Left cardiac atrium (tissue), 4 donors: Measurements from ENCODE around the gene TBCE. TPM values are rescaled to one million over a fixed set of nuclear protein-coding genes. Genes with fewer than 3 reads are reported as not detected.
A peak's percentile ranks its signal among the peaks of the same experiment; 100 is the strongest.

ENCODE experiments used
- ATAC-seq, 2 donors: fragments of 200-7000 bp; cut with Tn5 transposase; one replicate each; pipeline ENCODE4 v1.9.1; 2020; ENCODE audit warnings: mild to moderate bottlenecking in 2 of 2, moderate library complexity in 2 of 2
- DNase-seq: peaks from one replicate; pipeline ENCODE4 v3.0.0-alpha.2; 2020
- intact Hi-C, 2 donors: fragments of 100-400 bp; cut with DNase I; formaldehyde crosslinking; loops; one replicate each; pipeline versions ENCODE4 v1.14.1 to v1.15.1; 2022 to 2023
- total RNA-seq, 2 donors: library from RNA; stranded (reverse); fragmentation: NEBNext Ultra II Directional; extraction: Animal tissue kit (Norgen Biotek cat#: 25700); gene quantifications; one replicate each; pipeline ENCODE4 v1.2.1, GENCODE V29; 2021
- donor health status: DM: no; HTN: yes; CAD: no.
- donor health status: DM: no; HTN: yes; CAD: no; lungs with severe emphysema.
- donor health status: DM: yes; HTN: yes; CAD: no.
- donor health status: Dilated cardiomyopathy.

Gene TBCE
- total RNA-seq, 2 donors from 2014 or later: 10.8 to 13.6 TPM

GRCh38 chr1:235402457-235403200 lies 35.4 kb downstream of the TBCE start:
- DNase-seq (no peak), ATAC-seq (no peak)
- intact Hi-C loops: no loop called here

DNA sequence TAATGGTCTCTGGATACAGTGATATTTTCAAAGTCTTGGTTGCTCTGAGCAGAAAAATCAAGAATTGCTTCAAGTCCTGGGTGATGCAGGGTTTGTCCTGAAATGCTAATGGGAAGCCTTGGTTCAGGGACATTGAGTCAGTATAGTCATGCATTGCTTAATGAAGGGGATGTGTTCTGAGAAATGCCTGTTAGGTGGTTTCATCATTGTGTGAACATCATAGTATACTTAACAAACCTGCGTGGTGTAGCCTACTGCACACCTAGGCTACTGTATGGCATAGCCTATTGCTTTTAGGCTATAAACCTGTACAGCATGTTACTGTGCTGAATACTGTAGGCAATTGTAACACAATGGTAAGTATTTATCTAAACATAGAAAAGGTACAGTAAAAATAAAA lies 36.4 kb downstream of the TBCE start:
- DNase-seq (no peak), ATAC-seq (no peak)
- intact Hi-C loops: no loop called here

DNA sequence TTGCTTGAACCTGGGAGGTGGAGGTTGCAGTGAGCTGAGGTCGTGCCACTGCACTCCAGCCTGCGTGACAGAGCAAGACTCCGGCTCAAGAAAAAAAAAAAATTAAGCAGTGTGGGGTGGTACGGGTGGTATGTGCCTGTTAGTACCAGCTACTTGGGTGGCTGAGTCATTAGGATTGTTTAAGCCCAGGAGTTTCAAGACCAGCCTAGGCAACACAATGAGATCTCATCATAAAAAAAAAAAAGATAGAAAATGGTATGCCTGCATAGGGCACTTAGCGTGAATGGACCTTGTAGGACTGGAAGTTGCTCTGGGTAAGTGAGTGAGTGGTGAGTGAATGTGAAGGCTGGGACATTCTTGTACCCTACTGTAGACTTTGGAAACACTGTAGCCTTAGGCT lies 37.0 kb downstream of the TBCE start:
- DNase-seq (no peak), ATAC-seq (peak in 1 of 2 donors; percentile 66)
- intact Hi-C loops: no loop called here

DNA sequence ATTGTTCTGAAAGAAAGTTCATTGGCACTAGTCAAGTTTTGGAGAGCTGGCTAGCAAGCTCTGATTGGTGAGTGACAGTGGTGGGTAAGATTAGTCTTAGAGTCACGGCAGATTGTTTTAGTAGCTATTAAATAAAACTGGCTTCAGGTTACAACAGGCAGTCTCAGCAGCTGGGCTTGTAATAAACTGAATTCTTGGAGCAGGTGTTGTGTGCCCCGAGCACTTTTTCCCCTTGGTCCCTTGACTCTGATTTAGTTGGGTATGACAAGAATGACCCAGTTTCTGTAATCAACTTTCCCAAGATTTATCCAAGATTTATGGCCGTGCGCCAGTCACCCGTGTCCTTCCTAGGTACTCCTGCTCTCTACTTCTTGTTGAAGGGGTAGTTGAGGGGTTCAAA lies 40.2 kb downstream of the TBCE start:
- DNase-seq: no peak
- ATAC-seq: no peak
- intact Hi-C loops: no loop called here

DNA sequence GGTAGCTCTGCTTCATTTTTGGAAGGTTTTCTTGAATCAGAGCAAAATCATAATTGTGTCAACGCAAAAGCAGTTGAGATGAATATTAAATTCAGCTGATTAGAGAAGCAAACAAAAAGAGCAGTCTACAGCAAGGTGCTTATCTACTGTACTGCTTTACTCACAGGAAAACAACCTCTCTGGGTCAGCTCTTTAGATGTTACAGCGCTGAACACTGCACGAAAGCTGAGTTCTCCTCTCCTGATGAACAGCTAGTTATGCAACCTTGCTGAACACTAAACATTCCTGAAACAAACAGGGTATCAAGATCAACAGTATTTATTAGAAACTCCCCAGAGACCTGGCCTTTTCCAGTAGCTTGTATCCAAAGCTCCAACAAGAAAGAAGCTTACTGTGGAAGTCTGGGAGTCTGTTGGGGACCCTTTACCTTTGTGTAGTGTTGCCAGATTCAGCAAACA lies 41.3 kb downstream of the TBCE start:
- intact Hi-C loops: no loop called here
- ATAC-seq (peak in 1 of 2 donors; percentile 84), DNase-seq (no peak)

- ATAC-seq (no peak), DNase-seq (no peak)
- intact Hi-C loops: no loop called here
These were observed 42.0 kb downstream of the TBCE start for GRCh38 chr1:235409042-235409820.

- intact Hi-C loops: no loop called here
- ATAC-seq (no peak), DNase-seq (no peak)
These were observed 43.2 kb downstream of the TBCE start for GRCh38 chr1:235410467-235410866.

- ATAC-seq: no peak
- no peak for DNase-seq
These were observed 44.6 kb downstream of the TBCE start for GRCh38 chr1:235411489-235412486.

DNA sequence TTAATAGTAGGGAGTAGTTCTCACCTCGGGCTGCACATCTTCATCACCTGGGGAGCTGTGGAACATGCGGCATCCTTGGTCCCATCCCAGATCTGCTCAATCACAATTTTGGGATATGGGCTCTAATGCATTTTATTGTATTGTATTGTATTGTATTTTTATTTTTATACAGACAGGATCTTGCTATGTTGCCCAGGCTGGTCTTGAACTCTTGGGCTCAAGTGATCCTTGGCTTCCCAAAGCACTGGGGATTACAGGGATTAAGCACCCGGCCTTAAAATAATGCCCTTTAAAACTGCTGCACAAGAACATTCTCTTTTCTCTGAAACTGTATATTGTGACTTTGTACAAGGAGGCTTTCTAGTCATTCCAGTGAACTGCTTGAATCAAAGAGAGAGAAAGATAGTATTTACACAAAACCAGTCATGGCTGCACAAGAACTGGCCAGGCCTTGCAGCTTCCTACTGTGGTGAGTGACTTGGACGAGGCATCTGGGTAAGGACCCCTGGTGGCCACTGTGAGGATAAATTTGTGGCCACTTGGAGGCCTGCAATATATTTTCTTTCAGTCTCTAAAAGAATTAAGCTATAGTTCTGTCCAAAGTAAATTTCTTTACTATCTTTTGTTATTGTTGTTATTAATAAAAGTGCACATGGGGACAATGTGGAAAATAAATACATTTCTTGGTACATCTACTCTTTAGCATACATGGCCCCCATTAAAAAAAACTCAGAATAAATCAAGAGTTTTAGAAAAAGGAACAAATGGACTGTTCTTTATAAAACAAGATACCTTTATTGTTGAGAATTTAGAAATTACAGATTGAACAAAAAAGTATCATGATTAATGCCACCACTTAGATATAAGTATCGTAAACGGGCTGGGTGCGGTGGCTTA lies 48.0 kb downstream of the TBCE start:
- ATAC-seq (peak; percentile 64 to 75), DNase-seq (peak; percentile 58)
- intact Hi-C loops: loop anchor here (5.0 kb wide), 2 partner anchors 88 to 163 kb away; partner anchors contain the start of genes ARID4B (in 1 of the 2) and GGPS1 (in 1 of the 2)

More at GRCh38 chr1:235411489-235412486, 44.6 kb downstream of the TBCE start:
- intact Hi-C loops: no loop called here

DNA sequence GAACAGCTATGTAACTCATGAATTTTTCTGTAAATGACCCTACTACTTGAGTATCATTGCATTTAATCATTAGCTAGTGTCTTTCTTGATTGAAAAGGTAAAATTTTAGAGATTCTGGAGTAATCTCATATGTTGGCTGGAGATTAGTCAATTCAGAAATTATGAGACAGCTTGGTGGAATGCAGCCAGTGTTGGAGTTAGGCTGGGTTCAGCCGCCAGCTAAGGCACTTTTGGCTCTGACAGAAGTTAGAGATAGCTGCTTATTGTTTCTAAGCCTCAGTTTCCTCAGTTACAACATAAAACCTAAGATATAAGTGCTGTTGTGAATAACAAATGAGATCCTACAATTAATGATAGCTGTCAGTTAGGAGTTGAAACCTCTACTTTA lies 49.4 kb downstream of the TBCE start:
- no peak for DNase-seq
- intact Hi-C loops: loop anchor here (2.0 to 5.0 kb wide), 3 partner anchors 89 to 164 kb away; partner anchors contain the start of genes ARID4B (in 1 of the 2) and GGPS1 (in 1 of the 2)
- ATAC-seq: peak in 1 of 2 donors; percentile 55

DNA sequence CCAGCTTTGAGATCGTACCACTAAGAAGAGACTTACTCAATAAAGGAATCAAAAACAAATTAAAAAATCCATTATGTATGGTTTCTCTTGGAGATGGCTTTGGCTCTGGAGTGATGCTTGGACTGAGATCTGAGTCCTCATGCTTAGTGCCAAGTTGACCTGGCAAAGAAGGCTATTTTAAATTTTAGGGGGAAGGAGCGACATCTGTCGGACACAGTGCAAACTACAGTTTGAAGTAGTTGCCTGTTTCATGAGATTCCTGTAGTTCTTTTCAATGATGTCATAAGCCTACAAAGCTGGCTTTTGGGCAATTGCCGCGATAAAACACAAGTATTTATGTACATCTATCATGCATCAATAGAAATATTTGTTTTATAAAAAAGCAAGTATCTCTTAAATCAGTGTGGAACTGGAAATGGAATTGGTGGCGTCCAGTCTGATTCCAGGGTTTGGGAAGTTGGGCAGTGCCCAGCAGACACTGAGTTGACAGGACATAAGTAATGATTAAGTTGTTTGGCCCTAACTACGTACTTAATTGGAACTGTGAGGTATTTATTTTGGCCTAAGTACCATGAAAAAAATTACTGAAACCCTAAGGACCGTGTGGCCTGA lies 50.0 kb downstream of the TBCE start:
- intact Hi-C loops: loop anchor here (2.0 to 5.0 kb wide), 3 partner anchors 90 to 165 kb away; partner anchors contain the start of genes ARID4B (in 1 of the 2) and GGPS1 (in 1 of the 2)
- DNase-seq: peak; percentile 47
- peak; percentile 76 to 79 for ATAC-seq

DNA sequence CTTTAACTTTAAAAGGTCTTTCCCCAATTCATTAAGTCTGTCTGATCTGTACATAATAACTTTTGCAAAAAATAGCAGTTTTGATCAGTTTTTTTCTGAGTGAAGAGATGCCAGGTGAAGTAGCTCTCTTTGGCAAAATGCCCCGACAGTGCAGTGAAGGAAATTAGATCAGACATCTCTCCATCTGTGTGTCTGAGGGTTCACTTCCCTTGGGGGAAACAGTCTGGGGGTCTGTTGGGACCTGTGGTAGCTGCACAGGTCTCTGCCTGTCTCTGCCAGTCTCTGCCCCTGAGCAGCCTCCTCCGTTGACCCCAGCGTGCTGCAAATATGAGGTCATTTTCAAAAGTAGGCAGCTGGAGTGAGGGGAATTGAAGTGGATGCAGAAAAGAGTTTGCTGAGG lies 54.5 kb downstream of the TBCE start:
- intact Hi-C loops: no loop called here
- ATAC-seq: no peak

GRCh38 chr1:235423214-235423652 lies 56.0 kb downstream of the TBCE start:
- ATAC-seq (no peak), DNase-seq (no peak)
- intact Hi-C loops: no loop called here

More for the DNA sequence above, 54.5 kb downstream of the TBCE start:
- DNase-seq: no peak

DNA sequence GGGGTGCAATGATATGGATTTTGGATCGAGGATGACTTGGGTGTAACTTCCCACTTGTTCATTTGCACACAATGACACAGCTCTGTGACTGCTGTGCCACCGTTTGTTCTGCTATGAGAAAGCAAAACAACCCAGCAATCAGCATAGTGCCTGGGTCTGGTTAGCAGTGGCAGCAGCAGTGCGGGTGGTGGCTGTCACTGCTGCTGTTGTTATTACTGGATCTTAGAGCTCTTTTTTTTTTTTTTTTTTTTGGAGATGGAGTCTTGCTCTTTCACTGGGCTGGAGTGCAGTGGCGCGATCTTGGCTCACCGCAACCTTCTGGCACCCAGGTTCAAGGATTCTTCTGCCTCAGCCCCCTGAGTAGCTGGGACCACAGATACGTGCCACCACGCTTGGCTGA lies 56.9 kb downstream of the TBCE start:
- intact Hi-C loops: no loop called here
- no peak for DNase-seq
- ATAC-seq: no peak

GRCh38 chr1:235425357-235425756 lies 58.1 kb downstream of the TBCE start:
- intact Hi-C loops: no loop called here
- ATAC-seq (no peak), DNase-seq (no peak)

DNA sequence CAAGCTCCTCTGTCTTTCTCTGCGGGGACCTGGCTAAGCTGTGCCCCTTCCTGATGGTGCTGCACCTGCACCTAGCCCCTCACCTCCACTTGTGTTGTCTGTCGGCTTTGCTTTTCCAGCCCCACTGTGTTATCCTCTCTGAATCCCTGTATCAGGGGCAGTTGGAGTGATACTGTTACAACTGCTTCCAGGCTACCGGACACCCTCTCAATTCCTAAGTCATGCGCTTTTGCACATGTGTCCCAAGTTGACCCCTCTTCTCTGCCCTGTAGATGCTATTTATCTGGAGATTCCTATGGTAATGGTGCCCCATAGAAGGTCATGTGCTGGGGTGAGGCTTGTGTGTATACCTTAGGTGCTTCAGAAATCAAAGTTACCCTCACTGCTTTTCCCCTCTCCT lies 58.9 kb downstream of the TBCE start:
- ATAC-seq: no peak
- intact Hi-C loops: no loop called here
- no peak for DNase-seq

DNA sequence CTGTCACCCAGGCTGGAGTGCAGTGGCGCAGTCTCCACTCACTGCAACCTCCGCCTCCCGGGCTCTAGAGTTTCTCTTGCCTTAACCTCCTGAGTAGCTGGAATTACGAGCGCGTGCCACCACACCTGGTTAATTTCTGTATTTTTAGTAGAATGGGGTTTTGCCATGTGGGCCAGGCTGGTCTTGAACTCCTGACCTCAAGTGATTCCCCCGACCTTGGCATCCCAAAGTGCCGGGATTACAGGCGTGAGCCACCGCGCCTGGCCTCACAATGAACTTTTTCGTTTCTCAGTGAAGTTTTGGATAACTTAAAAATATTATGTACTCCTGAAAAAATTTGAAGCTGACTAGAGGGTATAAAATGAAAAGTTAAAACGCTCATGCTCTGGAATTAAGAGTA lies 59.5 kb downstream of the TBCE start:
- intact Hi-C loops: no loop called here
- no peak for DNase-seq
- ATAC-seq: no peak

- ATAC-seq (no peak), DNase-seq (no peak)
- intact Hi-C loops: no loop called here
These were observed 60.2 kb downstream of the TBCE start for GRCh38 chr1:235427447-235427846.
